Kasumi-1 (cell line): ENCODE results near the gene NLRP7.
A peak's percentile ranks its signal among the peaks of the same experiment; 100 is the strongest.
"Not testable (repeated sequence)": the region's sequence is repeated elsewhere in the genome, so short reads cannot be mapped to it uniquely, and the experiment has no call there.

Experiments used
- DNase-seq, 2 experiments: peaks; one replicate each; lab custom pipeline; 2025; lab: John Stamatoyannopoulos, UW

Gene NLRP7

GRCh38 chr19:54919646-54920563, 27.4 kb downstream of the NLRP7 start:
- not testable (repeated sequence) for DNase-seq

GRCh38 chr19:54918499-54918898, 28.8 kb downstream of the NLRP7 start:
- DNase-seq, result no peak

- no peak for DNase-seq
Measured at GRCh38 chr19:54916822-54917221, 30.5 kb downstream of the NLRP7 start.

DNA sequence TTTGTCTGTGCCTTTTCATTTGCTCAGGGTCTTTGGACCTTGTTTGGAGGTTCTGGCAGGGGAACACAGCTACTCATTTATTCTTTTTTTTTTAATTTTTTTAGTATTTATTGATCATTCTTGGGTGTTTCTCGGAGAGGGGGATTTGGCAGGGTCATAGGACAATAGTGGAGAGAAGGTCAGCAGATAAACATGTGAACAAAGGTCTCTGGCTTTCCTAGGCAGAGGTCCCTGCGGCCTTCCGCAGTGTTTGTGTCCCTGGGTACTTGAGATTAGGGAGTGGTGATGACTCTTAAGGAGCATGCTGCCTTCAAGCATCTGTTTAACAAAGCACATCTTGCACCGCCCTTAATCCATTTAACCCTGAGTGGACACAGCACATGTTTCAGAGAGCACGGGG, 39.4 kb downstream of the NLRP7 start:
- not testable (repeated sequence) for DNase-seq

DNA sequence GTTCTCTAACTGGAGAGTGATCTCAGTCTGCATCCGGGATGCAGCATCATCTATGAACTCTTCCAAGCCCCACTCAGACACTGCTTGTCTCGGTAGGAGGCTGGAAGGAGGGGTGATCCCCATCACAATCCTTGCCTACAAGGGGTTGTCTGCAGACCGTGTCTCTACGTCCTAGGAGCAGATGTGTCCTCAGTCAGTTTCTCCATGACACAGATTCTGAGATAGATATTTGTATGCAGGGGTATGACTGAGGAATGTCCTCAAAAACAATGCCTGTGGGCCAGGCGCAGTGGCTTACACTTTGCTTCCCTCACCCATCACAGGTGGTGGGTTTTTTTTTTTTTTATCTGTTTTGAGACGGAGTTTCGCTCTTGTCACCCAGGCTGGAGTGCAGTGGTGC, 40.5 kb downstream of the NLRP7 start:
- no peak for DNase-seq

DNA sequence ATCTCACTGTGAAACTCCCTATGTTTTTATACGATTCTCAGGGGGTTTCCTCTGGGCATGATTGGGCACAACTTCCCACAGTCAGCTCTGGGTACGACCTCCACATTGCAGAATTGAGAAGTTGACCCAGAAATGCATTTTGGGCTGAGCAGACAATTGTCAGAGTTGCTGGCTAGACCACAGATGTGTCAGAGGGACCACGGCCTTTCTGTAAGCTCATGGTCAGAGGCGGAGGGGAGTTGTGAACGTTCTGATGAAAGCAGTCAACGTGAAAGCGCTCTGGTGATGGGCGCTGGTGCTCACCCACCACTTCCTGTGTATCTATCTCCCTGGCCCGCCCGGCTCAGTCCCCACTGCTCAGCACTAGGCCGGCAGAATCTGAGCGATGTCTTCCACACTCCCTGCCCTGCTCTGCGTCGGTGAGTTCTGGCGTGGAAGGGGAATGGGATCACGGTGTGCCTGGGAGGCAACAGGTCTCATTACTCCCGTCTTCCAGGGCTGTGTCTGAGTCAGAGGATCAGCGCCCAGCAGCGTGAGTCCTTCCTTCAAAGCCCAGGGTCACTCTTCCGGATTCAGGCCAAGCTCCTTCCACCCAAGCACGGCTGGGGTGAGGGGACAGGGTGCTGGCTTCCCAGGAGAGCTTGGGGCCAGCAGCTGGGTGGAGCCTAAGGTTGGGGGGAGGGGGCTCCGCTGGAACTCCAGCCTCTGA, 41.4 kb downstream of the NLRP7 start, which contains the start of gene NCR1:
Gene NCR1 (plus strand): TSS at position 346 of the 709 bp plus-strand sequence. CDS start 40 bp downstream, at position 386.
- no peak for DNase-seq

DNA sequence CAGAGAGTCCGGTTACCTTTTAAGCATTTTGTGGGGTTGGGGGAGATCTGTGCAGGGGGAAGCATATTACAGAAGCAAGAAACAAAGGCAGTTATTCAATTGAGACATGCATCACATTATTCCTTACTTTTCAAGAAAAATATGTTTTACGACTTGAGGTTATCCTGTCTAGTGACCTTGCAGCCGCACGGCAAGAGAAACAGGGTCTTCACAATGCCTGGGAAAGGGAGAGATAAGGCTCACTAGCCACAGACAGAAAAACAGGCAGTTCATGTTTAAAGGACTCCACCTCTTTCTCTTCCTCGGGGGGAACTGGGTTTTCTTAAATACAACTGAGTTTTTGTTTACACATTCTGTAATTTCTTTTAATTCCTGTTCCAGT, 41.9 kb downstream of the NLRP7 start:
- DNase-seq, result peak; percentile 13 to 15

GRCh38 chr19:54904261-54904660, 43.1 kb downstream of the NLRP7 start:
- not testable (repeated sequence) for DNase-seq

DNA sequence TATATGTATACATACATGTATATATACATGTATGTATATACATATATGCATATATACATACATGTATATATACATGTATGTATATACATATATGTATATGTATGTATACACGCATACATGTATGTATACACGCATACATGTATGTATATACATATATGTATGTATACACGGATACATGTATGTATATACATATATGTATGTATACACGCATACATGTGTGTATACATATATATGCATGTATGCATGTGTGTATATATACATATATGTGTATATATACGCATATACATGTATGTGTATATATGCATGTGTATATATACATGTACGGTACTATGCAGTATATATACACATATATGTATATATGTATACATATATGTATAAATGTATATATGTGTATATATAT, 44.0 kb downstream of the NLRP7 start:
- no peak for DNase-seq

GRCh38 chr19:54902061-54902460, 45.3 kb downstream of the NLRP7 start:
- DNase-seq, result no peak

DNA sequence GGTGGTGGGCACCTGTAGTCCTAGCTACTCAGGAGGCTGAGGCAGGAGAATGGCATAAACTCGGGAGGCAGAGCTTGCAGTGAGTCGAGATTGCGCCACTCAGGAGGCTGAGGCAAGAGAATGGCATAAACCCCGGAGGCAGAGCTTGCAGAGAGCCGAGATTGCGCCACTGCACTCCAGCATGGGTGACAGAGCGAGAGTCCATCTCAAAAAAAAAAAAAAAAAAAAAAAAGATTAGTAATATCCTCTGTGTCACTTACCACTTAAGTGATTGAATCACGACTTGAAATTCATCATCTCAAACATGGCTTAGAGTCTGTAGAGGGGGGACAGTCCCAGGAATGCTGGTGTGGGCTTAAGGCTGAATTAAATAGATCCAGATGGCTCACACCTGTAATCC, 46.2 kb downstream of the NLRP7 start:
- DNase-seq, result not testable (repeated sequence)

DNA sequence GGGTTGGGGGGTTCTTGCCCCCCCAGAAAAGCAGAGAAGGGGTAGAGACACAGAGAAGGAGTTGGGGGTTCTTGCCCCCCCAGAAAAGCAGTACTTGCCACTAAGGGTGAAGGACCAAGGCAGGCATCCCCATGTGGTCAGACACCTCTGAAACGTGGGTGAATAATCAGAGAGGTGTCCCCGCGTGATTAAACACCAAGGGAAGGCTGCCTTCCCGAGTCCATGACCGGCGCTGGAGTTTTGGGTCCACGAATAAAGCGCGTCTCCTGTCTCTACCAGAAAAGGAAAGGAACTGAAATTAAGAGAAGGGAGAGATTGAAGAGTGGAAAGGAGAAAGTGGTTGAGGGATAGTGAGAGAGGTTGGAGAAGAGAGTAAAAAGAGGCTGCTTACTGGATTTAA, 47.7 kb downstream of the NLRP7 start:
- DNase-seq, result not testable (repeated sequence)

DNA sequence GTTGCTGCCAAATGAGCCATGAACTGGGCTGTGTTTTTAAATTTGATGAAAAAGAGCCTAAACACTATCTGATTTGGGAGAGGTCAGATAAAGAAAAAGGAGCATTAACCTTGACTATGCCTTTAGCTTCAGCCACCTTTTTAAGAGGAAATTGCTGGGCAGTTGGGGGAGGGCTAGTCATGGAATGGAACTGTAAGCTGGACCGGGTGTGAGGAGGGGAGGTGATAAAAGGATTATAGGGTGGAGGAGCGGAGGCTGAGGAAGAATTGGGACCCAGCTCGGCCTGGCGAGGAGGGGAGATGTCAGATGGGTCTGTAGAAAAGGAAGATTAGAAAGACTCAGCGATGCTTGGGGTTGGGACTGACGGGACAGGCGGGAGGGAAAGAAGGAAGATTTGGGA, 48.6 kb downstream of the NLRP7 start:
- DNase-seq, result not testable (repeated sequence)

DNA sequence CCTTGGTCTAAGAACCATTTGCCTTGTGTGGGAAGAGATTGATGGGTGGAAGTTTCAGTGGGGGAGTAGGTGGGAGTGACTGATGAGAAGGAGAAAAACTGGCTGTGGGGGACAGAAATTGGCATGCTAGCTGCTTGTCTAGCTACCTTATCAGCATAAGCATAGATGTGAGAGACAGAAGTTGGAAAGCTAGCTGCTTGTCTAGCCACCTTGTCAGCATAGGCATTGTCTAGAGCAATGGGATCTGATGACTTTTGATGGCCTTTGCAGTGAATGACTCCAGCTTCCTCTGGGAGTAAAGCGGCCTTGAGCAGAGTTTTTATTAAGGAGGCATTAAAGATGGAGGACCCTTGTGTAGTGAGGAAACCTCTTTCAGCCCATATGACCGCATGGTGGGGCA, 51.3 kb downstream of the NLRP7 start:
- DNase-seq, result no peak

DNA sequence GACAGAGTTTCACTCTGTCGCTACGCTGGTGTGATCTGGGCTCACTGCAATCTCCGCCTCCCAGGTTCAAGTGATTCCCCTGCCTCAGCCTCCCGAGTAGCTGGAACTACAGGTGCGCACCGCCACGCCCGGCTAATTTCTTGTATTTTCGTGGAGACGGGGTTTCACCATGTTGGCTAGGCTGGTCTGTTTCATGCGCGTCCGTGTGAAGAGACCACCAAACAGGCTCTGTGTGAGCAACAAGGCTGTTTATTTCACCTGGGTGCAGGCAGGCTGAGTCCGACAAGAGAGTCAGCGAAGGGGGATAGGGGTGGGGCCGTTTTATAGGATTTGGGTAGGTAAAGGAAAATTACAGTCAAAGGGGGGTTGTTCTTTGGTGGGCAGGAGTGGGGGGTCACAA, 53.2 kb downstream of the NLRP7 start:
- not testable (repeated sequence) for DNase-seq

DNA sequence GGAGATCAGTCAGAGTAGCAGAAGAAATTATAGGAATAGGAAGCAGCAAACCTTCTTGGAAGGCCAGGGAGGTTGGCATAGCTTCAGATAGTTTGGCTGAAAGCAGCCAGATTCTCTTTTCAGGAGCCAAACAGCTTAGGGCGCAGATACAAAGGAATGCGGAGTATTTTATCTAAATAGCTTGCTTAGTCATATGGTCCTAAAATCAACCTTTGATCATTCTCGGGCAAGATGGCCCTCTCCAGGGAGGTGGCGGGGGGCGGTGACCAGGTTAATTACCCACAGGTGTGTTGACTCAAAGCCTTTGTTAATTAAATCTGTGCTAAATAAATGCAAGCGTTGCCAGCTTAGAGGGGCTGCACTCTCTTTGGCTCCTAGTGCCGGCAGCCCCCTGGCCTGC, 53.9 kb downstream of the NLRP7 start:
- DNase-seq, result no peak

GRCh38 chr19:54889566-54889965, 57.8 kb downstream of the NLRP7 start:
- DNase-seq, result no peak

DNA sequence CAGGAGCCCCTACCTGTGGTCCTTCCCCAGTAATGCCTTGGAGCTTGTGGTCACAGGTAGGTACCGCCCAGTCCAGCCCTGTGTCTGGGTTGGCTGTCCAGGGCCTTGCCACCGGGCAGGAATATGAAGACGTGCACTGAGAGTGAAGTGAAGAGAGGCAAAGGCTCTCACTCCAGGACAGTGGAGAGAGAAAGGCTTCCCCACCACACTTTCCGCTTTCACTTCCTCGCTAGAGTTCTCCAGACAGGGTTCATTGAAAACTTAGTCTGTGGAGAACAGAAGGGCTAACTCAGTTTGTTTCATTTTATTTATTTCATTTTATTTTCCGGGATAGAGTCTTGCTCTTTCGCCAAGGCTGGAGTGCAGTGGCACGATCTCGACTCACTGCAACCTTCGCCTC, 59.1 kb downstream of the NLRP7 start:
- no peak for DNase-seq

GRCh38 chr19:54883228-54883627, 64.1 kb downstream of the NLRP7 start:
- DNase-seq, result no peak

DNA sequence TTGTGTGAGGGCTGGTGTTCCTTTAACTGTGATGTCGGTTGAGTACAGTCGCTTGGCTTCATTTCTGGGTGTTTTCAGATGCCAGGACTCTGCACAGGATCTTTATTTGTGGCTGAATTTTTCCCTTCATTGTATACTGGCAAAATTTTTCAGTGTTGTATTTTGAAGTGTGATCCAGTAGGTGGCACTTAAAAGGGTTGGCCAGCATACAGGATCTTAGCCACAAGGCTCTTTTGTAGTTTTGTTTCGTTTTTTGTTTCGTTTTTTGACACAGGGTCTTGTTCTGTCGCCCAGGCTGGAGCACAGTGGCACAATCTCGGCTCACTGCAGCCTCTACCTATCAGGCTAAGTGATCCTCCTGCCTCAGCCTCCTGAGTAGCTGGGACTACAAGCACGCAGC, 64.6 kb downstream of the NLRP7 start:
- DNase-seq, result peak; percentile 65 to 67

DNA sequence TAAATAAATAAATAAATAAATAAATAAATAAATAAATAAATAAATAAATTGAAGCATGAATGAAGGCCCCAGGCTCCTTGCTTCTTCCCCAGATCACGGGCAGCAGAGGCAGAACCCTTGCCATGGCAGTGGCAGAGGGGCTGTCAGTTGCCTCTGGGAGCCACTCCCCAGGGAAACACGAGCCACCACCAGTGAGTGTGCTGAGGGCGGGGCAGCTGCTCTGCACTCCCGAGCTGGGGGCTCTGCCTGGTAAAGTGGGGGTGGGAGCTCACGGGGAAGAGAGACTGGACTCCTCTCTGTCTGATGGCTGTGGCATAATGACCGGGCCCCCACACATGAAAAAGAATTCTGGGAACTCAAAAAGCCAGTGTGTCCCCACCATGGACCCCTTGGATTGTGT, 65.4 kb downstream of the NLRP7 start:
- DNase-seq, result no peak

- no peak for DNase-seq
Measured at GRCh38 chr19:54877471-54877870, 69.9 kb downstream of the NLRP7 start.

- DNase-seq, result peak; percentile 90 to 91
Measured at GRCh38 chr19:54875506-54875905, 71.8 kb downstream of the NLRP7 start.
